HCT116 (cell line): ENCODE data around the gene CIROP. TPM values are rescaled to one million over a fixed set of nuclear protein-coding genes. Genes with fewer than 3 reads are reported as not detected.

ENCODE experiments used
- ATAC-seq: fragments of 200-7000 bp; cut with Tn5 transposase; 2 replicates; pipeline ENCODE4 v1.9.1; 2020; ENCODE audit warnings: mild to moderate bottlenecking, moderate library complexity
- BruUV-seq: library from RNA; stranded (reverse); fragments of 400-500 nt; replicated peaks from 2 replicates; lab custom pipeline; 2021; lab: Mats Ljungman, UMichigan
- CTCF ChIA-PET: fragments of 300-600 bp; sonication (Branson Sonifier 250); formaldehyde crosslinking; loops from one replicate; lab custom pipeline; 2021; ENCODE audit warnings: antibody characterized with exemption; lab: Charles Lee
- POLR2A ChIA-PET: fragments of 300-600, 350-600 bp; sonication (Branson Sonifier 250); formaldehyde crosslinking; loops from one replicate; lab custom pipeline; 2021; ENCODE audit warnings: antibody characterized with exemption; lab: Charles Lee
- RAD21 ChIA-PET, 2 experiments: fragments of 300-600 bp; sonication (Branson Sonifier 250); formaldehyde crosslinking; loops; one replicate each; lab custom pipeline; 2023; ENCODE audit warnings: low total read pairs in 2 of 2; ENCODE audit not compliant: uncharacterized antibody in 2 of 2, unreplicated experiment in 2 of 2, low non-redundant PET in 1 of 2; lab: Charles Lee
- DNase-seq: peaks from one replicate; pipeline ENCODE4 v3.0.0-alpha.2; 2010; ENCODE audit warnings: low read depth, low spot score
- H2AFZ ChIP-seq: fragments of 200-600 bp; shearing (Covaris generic), sonication (generic); 2 replicates; pipeline ENCODE4 v1.6.1; 2017; ENCODE audit warnings: low read depth, mixed run types, mixed read lengths, antibody characterized with exemption, low read length; ENCODE audit not compliant: poor library complexity, severe bottlenecking
- H3K27ac ChIP-seq: 2 replicates; pipeline ENCODE4 v1.5.1; 2012; ENCODE audit warnings: low read depth, low read length
- H3K27me3 ChIP-seq: fragments of 200-600 bp; sonication (generic); 2 replicates; pipeline ENCODE4 v1.6.1; 2016; ENCODE audit warnings: mixed run types, low read length, mixed read lengths; ENCODE audit not compliant: insufficient read depth
- H3K36me3 ChIP-seq, 2 experiments: fragments of 200-500 bp in 1 of 2; fragments of 200-600 bp in 1 of 2; sonication (Bioruptor generic) in 1 of 2; sonication (generic) in 1 of 2; 2 replicates each; pipeline versions ENCODE4 v1.5.1 to v1.6.1; 2014 to 2016; ENCODE audit warnings: low read length in 2 of 2, inconsistent platforms in 1 of 2, mixed read lengths in 1 of 2, mixed run types in 1 of 2; ENCODE audit not compliant: insufficient read depth in 2 of 2, control insufficient read depth in 1 of 2
- H3K4me1 ChIP-seq, 2 experiments: fragments of 200-600 bp in 1 of 2; sonication (generic) in 1 of 2; 2 replicates each; pipeline versions ENCODE4 v1.5.1 to v1.6.1; 2012 to 2017; ENCODE audit warnings: low read length in 2 of 2, inconsistent platforms in 1 of 2, mild to moderate bottlenecking in 1 of 2, mixed read lengths in 1 of 2, mixed run types in 1 of 2, moderate library complexity in 1 of 2; ENCODE audit not compliant: insufficient read depth in 2 of 2, control insufficient read depth in 1 of 2
- H3K4me2 ChIP-seq: fragments of 200-600 bp; sonication (generic); 2 replicates; pipeline ENCODE4 v1.6.1; 2017; ENCODE audit warnings: mixed run types, low read length, mixed read lengths
- H3K4me3 ChIP-seq, 2 experiments: fragments of 200-600 bp in 1 of 2; sonication (generic) in 1 of 2; replicated peaks in 1 of 2; 2 replicates each; pipeline ENCODE4 v1.5.1; 2011 to 2016; ENCODE audit warnings: low read length in 2 of 2, control low read depth in 1 of 2, low read depth in 1 of 2, mild to moderate bottlenecking in 1 of 2, mixed read lengths in 1 of 2, mixed run types in 1 of 2
- H3K79me2 ChIP-seq: fragments of 200-600 bp; sonication (generic); 2 replicates; pipeline ENCODE4 v1.6.1; 2017; ENCODE audit warnings: mild to moderate bottlenecking, mixed run types, low read length, moderate library complexity, mixed read lengths; ENCODE audit not compliant: insufficient read depth
- H3K9ac ChIP-seq: fragments of 200-600 bp; sonication (generic); 2 replicates; pipeline ENCODE4 v1.6.1; 2016; ENCODE audit warnings: low read length, mixed read lengths
- H3K9me2 ChIP-seq: fragments of 200-600 bp; sonication (generic), shearing (Covaris generic); 2 replicates; pipeline ENCODE4 v1.6.1; 2017; ENCODE audit warnings: mixed run types, mild to moderate bottlenecking, moderate library complexity; ENCODE audit not compliant: insufficient read depth
- H3K9me3 ChIP-seq, 2 experiments: fragments of 200-500 bp in 1 of 2; fragments of 200-600 bp in 1 of 2; sonication (Bioruptor generic) in 1 of 2; sonication (generic) in 1 of 2; 2 replicates each; pipeline ENCODE4 v1.6.1; 2014 to 2017; ENCODE audit warnings: low read length in 2 of 2, mixed read lengths in 2 of 2, inconsistent platforms in 1 of 2, low read depth in 1 of 2, mild to moderate bottlenecking in 1 of 2, mixed run types in 1 of 2, moderate library complexity in 1 of 2; ENCODE audit not compliant: control insufficient read depth in 1 of 2, insufficient read depth in 1 of 2
- H4K20me1 ChIP-seq: fragments of 200-600 bp; sonication (generic), shearing (Covaris generic); 2 replicates; pipeline ENCODE4 v1.6.1; 2017; ENCODE audit warnings: mixed run types, mild to moderate bottlenecking, moderate library complexity; ENCODE audit not compliant: insufficient read depth
- EZH2 ChIP-seq: fragments of 200-600 bp; sonication (generic); IDR thresholded peaks from 2 replicates; pipeline ENCODE4 v1.6.1; 2017; ENCODE audit warnings: antibody characterized with exemption, mixed run types
- JUND ChIP-seq: IDR thresholded peaks from 2 replicates; pipeline ENCODE4 v1.6.1; 2012
- REST ChIP-seq: IDR thresholded peaks from 2 replicates; pipeline ENCODE4 v1.6.1; 2012; ENCODE audit warnings: low read depth
- SP1 ChIP-seq: IDR thresholded peaks from 2 replicates; pipeline ENCODE4 v1.6.1; 2012; ENCODE audit warnings: low read depth
- YY1 ChIP-seq: IDR thresholded peaks from 2 replicates; pipeline ENCODE4 v1.6.1; 2011; ENCODE audit warnings: low read length, low read depth, moderate library complexity, mild to moderate bottlenecking; ENCODE audit not compliant: insufficient replicate concordance; ENCODE audit errors: extremely low read depth
- ZFX ChIP-seq: fragments of 450-650 bp; IDR thresholded peaks from 2 replicates; pipeline ENCODE4 v1.6.1; 2017
- intact Hi-C: fragments of 100-400 bp; cut with micrococcal nuclease; formaldehyde crosslinking; loops from 2 replicates; pipeline ENCODE4 v1.10.0; 2022
- total RNA-seq: library from RNA; stranded (reverse); gene quantifications from one replicate; pipeline ENCODE4 v1.2.1, GENCODE V29; 2021; ENCODE audit not compliant: unreplicated experiment
- TF ChIP-seq, protein P1 (sequence below): IDR thresholded peaks from 2 replicates; pipeline ENCODE4 v1.6.1; 2011; ENCODE audit warnings: mild to moderate bottlenecking, low read length, moderate library complexity; ENCODE audit not compliant: insufficient replicate concordance; ENCODE audit errors: extremely low read depth
- TF ChIP-seq, protein P2 (sequence below): IDR thresholded peaks from 2 replicates; pipeline ENCODE4 v1.6.1; 2012

The CIROP gene
- total RNA-seq, 1 experiment from 2014 or later = not detected

GRCh38 chr14:23151342-23151741, 46.6 kb upstream of the CIROP start (continued):
- no peak for TF ChIP-seq YY1
- TF ChIP-seq, protein P1, sequence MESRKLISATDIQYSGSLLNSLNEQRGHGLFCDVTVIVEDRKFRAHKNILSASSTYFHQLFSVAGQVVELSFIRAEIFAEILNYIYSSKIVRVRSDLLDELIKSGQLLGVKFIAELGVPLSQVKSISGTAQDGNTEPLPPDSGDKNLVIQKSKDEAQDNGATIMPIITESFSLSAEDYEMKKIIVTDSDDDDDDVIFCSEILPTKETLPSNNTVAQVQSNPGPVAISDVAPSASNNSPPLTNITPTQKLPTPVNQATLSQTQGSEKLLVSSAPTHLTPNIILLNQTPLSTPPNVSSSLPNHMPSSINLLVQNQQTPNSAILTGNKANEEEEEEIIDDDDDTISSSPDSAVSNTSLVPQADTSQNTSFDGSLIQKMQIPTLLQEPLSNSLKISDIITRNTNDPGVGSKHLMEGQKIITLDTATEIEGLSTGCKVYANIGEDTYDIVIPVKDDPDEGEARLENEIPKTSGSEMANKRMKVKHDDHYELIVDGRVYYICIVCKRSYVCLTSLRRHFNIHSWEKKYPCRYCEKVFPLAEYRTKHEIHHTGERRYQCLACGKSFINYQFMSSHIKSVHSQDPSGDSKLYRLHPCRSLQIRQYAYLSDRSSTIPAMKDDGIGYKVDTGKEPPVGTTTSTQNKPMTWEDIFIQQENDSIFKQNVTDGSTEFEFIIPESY = no peak
- TF ChIP-seq, all 23 proteins: peak for 0

DNA sequence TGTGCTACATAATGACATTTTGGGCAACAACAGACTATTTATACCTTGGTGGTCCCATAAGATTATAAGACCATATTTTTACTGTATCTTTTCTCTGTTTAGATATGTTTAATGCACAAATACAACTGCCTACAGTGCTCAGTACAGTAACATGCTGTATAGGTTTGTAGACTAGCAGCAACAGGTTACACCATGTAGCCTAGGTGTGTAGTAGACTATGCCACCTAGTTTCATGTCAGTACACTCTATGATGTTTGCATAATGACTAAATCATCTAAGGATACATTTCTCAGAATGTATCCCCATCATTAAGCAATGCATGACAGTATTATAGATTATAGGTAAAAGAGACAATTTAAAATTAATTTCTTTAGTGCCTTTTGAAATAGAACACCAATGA, 45.0 kb upstream of the CIROP start:
- TF ChIP-seq ZFX (no peak), REST (no peak), SP1 (no peak), JUND (no peak), EZH2 (no peak)
- TF ChIP-seq, protein P2, sequence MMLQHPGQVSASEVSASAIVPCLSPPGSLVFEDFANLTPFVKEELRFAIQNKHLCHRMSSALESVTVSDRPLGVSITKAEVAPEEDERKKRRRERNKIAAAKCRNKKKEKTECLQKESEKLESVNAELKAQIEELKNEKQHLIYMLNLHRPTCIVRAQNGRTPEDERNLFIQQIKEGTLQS = no peak
- no peak for DNase-seq
- Histone ChIP-seq H2AFZ (no peak overlapping the region), H3K27me3 (no peaks in the 10 kb centered on the region), H3K4me2 (no peak overlapping the region), H3K4me1 (peaks cover 7 to 12% of the 10 kb centered on the region in 2 experiments; a peak in 3 of 4 replicates), H3K9me2 (no peaks in the 10 kb centered on the region), H3K9me3 (no peaks in the 10 kb centered on the region), H3K4me3 (no peak overlapping the region), H3K36me3 (no peaks in the 10 kb centered on the region), H3K79me2 (no peaks in the 10 kb centered on the region), H3K9ac (no peak overlapping the region), H3K27ac (no peak overlapping the region), H4K20me1 (no peaks in the 10 kb centered on the region)
- POLR2A ChIA-PET = interaction anchor here (0.8 kb wide), 1 partner anchor 384 kb away, joined by 3 read pairs; the partner anchor contains the start of gene OXA1L
- ATAC-seq = no peak
- no TSS peak for BruUV-seq
- RAD21 ChIA-PET = no interaction called here
- CTCF ChIA-PET = interaction anchor here (1.0 kb wide), 1 partner anchor 29 kb away, joined by 3 read pairs; no protein-coding TSS in a partner anchor
- intact Hi-C loops = no loop called here
